GM18951 (cell line): Measurements from ENCODE around the gene SLC30A1.

Source experiments
- POLR2A ChIP-seq: IDR thresholded peaks from 4 replicates; pipeline ENCODE4 v1.6.1; 2011; ENCODE audit warnings: mild to moderate bottlenecking; ENCODE audit not compliant: insufficient read length, insufficient read depth; ENCODE audit errors: extremely low read depth
- in situ Hi-C: fragments of 300-500 bp; cut with MboI; formaldehyde crosslinking; loops from one replicate; pipeline ENCODE4 v1.12.0; 2022; ENCODE audit warnings: low sequenced_read_pairs, mixed read lengths, inconsistent platforms; ENCODE audit not compliant: unreplicated experiment

The SLC30A1 gene

DNA sequence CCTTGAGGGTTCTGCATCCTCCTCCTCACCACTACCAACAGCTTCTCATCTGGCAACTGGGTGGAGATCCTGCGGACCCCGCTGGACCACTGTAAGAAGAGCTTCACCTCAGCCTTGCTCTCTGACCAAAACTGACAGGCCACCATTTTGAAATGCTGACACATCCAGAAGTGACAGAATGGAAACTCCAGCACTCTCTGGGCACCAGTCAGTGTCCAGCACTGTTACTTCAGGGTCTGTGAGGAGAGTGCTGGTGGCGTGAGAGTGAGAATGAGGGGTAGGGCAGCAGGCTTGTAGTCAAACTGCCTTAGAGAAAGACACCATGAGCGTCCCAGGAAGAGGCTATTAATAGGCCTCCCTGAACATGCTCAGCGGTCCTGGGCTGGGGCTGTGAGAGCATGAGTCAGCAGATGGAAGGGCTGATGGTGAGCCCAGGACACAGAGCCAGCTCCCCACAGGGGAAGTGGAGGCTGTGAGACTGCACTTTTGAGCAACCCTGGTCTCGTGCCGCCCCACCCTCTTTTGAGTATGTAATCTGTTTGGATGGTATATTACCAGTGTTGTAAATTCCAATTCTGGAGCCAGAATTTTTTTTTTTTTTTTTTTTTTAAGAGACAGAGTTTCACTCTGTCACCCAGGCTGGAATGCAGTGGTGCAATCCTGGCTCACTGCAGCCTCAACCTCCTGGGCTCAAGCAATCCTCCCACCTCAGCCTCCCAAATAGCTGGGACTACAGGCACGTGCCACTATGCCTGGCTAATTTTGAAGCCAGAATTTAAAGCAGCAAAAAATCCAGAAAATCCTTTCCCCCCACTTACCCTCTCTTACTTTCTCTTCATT, 34.4 kb upstream of the SLC30A1 start:
- no peak for TF ChIP-seq POLR2A
- in situ Hi-C loops, result no loop called here

DNA sequence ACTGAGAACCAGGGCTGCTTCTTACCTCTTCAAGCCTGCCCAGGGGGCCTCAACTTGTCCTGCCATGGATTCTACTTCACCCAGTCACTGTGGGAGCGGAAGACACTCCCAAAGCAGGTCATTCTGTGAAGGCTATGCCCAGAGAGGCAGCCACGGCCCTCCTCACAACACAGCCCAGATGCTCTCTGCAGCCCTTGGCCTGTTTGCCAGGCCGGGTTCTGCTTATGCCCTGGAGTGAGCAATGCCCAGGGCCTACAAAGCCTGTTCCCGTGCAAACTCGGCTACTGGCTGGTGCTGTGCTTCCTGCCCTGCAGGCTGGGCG, 33.8 kb upstream of the SLC30A1 start:
- in situ Hi-C loops, result no loop called here

DNA sequence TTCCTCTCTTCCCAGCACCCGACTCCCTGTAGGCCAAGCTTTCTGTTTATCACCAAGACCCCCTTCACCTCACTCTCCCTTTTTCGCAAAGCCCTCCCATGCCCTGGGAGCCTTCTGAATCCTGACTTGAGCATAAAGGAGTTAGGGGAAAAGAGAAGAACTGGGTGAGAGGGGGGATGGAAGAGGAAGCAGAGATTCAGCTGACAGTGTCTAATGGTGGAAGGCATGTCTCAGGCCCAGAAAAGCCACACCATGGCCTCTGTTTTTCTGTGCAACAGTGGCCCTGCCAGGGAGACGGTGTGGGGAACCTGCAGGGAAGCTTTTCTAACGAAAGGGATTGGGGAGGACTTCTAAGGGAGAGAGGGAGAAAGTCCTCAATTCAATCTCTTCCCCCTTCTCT, 32.9 kb upstream of the SLC30A1 start:
- no peak for TF ChIP-seq POLR2A

More for the DNA sequence above, 33.8 kb upstream of the SLC30A1 start:
- no peak for TF ChIP-seq POLR2A

DNA sequence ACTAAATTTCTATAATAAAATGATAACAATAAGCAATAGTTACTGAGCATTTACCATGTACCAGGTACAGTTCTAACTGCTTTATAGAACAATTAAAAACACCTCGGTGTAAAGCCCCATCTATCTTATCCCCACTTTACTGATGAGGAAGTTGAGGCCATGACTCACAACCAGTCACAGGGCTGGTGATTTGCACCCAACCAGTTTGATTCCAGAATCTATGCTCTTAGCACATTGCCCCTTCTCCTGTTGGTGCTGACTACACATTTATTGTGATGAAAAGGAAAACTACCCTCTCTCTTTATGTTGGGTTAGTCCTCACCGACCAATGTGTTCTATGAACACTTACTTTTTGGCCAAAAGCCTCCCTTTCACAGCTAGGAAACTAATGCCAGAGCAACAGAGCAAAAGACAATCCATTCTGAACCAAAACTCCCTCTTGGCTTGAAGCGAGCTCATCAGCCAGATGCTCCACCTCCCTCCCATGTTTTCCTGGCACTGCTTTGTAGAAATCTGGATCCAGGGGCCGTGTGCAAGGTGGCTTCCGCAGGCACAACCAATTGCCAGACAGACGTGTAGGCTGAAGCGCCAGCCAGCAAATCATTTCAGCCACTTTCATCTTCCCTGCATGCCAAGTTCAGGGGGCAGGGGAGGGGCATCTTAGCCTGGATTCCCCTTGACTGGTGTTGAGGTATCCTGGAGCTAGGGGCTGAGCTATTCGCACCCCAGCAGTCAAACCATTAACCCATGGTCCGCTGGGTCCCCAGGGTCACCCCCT, 32.0 kb upstream of the SLC30A1 start:
- no peak for TF ChIP-seq POLR2A
- in situ Hi-C loops, result no loop called here

More for the DNA sequence above, 32.9 kb upstream of the SLC30A1 start:
- in situ Hi-C loops, result no loop called here

DNA sequence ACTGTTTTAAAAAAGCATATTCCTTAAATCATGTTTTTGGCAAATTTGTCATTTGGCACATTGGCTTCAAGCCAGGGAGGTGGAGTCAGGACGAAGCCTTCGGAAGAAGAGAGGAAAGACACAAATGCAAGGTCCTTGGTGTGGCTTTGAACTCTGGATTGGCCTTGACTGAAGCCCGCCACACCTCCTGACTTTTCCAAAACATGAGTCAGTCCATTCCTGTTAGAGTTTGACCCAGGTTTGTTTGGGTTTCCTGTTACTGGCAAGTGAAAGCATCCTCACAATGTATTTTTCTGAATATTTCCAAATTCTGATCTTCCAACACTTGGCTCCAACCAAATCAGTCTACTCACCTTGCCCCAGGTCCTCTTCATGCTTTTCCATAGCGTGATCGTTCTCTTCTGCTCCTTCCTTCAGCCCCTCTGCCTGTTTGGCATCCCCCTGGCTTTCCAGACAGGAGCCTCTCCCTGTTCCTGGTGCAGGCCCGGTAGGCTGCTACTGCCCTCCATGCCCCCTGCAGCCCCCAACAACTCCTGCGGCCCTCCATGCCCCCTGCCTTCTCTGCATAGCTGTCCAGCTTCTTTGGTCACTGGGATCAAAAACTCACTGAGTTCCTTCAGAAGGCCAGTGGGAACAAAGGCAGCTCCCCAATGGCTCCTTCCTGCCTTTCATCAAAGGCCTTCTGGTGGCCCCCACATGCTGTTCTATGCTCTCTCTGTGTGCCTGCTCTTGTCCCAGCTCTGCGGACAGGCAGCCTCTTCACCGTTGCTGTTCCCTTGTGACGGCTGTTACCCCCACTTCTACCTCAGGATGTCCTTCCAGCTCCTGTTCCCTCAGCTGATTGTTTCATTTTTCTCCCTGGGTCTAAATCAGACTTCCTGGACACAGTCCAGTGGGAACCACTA, 30.4 kb upstream of the SLC30A1 start:
- in situ Hi-C loops, result no loop called here
- TF ChIP-seq POLR2A, result no peak

DNA sequence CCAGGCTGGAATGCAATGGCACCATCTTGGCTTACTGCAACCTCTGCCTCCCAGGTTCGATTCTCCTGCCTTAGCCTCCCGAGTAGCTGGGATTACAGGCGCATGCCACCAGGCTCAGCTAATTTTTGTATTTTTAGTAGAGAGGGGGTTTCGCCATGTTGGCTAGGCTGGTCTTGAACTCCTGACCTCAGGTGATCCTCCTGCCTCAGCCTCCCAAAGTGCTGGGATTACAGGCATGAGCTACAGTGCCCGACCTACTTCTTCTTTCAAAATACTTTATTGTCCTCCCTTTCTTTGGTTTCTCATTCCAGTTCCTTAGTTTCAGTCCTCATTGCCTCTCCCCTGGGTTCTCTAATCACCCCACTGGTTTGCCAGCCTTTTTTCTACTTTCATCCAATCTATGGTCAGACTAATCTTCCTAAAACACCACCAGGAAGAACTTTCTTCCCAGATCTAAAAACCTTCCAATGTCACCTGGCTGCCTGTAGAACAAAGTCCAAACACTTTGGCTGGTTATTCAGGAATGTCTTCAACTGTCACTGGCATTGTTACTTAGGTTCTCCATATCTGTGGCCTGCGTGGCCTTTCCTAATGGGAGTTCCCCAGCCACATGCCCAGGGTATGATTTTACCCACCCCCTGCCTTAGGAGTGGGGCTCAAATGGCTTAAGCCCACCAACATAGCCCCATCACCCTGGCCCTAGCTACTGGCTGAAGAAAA, 29.0 kb upstream of the SLC30A1 start:
- in situ Hi-C loops, result no loop called here
- TF ChIP-seq POLR2A, result no peak

DNA sequence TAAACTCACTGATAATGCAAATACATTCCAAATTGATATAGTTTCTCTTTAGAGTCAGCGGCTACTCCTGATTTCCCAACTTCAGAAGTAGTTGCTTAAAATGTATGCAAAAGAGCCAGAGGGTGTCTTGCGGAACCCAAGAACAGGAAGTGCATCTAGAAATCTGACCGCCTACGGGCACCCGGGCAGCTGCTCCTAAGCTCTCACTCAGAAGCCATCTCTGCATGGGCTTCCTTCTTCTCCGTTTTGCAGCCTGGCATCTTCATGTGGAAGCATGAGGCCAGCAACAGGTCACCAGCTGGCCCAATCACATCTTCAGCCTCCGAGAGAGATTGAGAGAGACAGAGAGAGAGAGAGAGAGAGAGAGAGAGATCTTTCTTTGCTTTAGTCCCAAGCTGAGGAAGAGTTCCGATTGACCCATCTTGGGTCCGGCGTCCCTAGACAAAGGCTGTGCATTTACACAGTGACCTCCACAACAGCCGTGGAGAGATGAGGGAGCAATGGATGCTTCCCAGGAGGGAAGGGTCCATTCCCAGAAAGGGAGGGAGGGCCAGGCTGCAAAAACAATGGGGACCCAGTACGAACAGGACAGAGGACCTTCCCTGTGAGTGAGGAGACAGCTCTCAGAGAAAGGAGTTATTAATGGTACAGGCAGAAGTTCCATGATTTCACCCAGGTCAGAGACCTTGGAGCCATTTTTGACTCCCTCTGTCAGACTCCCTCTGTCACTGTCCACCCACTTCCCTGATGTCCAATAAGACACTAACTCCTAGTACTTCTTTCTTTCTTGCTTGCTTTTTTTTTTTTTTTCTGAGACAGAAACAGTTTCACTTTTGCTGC, 28.2 kb upstream of the SLC30A1 start:
- in situ Hi-C loops, result no loop called here
- TF ChIP-seq POLR2A, result peak; percentile 32

DNA sequence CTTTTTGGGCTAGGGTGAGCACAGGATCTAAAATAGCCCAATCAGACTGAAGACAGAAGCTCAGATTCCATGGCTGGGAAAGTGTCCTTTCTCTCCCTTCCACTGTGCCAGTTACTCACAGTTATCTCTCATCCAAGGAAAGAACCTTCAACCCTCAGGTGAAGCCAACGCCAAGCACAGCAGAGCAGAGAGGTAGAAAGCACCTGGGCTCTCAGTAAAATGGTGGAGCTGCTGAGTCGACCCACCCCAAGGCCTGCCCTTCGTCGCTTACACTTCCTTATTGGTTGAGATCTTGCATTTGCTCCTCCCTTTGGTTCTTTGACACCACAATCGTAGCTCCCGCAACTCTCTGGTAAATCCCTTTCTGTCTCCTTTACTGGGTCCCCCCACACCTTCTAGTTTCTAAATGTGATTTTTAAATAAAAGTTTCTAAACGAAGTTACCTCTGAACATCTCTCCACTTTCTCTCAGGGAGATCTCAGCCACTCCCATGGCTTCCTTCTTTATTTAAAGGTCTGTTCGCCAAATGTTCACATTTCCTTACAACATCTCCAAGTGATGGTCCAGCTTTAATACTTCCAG, 27.5 kb upstream of the SLC30A1 start:
- in situ Hi-C loops, result no loop called here
- TF ChIP-seq POLR2A, result peak; percentile 51

DNA sequence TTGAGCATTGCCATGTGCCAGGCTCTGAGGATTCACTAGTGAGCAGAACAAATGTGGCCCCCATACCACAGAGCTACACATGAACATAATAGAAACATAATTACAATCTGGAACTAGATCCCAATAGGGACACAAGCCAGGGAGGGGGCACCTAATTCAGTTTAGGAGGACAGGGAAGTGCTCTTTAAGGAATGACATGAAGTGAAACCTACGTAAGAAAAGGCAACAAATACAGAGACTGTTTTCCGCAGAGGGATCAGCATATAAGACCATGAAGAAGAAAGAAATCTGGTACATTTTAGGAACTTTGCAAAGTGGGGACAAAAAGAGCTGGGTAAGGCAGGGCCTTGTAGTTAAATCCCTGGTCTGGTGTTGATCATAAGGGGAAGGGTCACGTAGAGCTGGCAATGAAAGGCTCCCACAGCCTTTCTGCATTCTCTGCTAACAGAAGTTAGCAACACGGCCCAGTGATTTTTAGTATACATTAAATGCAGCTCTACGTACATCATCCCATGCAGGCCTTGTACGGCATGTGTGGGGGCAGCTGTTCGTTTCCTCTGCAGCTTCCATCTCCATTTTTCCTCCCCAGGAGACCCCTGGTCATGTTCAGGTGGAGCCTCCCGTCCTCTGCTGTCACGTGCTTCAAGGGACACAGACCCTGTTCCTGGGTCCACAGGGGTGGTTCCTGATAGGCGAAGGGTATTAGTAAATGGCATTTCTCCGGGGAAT, 26.8 kb upstream of the SLC30A1 start:
- TF ChIP-seq POLR2A, result no peak

DNA sequence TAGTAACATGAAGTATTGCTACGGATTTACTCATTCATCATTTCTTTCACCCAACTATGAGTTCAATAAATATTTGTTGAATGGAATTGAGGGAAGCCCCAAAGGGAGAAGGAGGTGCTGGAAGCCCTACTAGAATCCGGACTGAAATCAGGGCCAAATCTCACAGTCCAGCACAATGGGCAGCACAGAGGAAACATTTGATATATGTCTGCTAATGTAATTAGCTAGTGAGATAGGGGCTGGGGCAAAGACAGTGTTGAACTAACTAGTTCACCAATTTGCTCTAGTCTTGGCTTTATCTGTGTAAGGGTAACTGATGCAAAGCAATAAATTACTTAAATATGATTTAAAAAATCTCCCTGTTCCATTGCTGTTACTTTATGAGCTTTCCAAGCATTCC, 26.1 kb upstream of the SLC30A1 start:
- in situ Hi-C loops, result no loop called here

More for the DNA sequence above, 26.8 kb upstream of the SLC30A1 start:
- in situ Hi-C loops, result no loop called here

DNA sequence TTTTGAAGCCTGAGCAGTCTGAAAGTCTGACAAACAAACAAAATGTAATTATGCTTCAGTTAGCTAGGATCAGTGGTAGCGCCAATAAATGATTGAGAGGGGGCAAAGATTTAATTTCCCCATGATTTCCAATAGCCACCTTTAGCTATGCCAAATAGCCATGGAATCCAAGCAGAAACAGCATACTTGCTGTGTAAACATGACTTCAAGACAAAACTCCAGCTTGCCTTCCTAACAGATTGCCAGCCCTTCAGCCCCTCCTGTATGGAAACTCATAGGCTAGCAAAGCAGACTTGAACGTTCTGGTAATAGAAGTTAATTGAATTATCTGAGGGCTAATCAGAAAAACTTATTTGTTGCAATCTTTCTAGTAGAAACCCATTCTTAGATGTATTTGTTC, 25.6 kb upstream of the SLC30A1 start:
- in situ Hi-C loops, result no loop called here
- no peak for TF ChIP-seq POLR2A

More for the DNA sequence above, 26.1 kb upstream of the SLC30A1 start:
- TF ChIP-seq POLR2A, result no peak
